ENCODE data around the gene FBXW11. TPM values are rescaled to one million over a fixed set of nuclear protein-coding genes. Genes with fewer than 3 reads are reported as not detected.
A peak's percentile ranks its signal among the peaks of the same experiment; 100 is the strongest.
"Not testable (repeated sequence)": the region's sequence is repeated elsewhere in the genome, so short reads cannot be mapped to it uniquely, and the experiment has no call there.

Gene FBXW11
- total and polyA plus RNA-seq, 2 donors from 2014 or later: 16.0 to 44.4 TPM

DNA sequence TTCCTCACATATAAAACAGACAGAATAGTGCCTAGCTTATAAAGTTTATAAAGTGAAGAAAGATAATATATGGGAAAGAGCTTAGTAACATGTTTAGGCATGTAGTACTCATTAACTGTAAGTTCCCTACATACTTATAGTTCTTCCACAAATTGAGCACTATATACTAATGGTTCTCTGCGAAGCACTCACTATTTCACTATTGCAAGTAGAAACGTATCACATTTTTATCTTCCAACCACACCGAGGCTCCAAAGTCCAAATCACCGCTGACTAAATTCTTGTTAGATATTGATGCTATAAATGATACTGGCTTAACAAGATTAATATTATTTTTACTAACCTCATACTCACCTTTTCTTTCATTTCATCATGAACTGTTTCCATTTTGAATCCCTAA is 61.0 kb downstream of the FBXW11 start:
- H3K9ac ChIP-seq (ENCODE audit: low read length in 3 of 3): no peak overlapping the region
- DNase-seq (no peak), FAIRE-seq (no peak)
- no peaks in the 10 kb centered on the region for H3K27me3 ChIP-seq (ENCODE audit: control insufficient read depth, insufficient read depth, low read length)
- no peaks in the 10 kb centered on the region for H3K36me3 ChIP-seq (ENCODE audit: control insufficient read depth in 2 of 3, insufficient read depth in 3 of 3, low read length in 3 of 3)
- H3K27ac ChIP-seq (ENCODE audit: low read depth in 2 of 2, low read length in 2 of 2): no peak overlapping the region
- H3K4me1 ChIP-seq (ENCODE audit: control insufficient read depth in 2 of 3, insufficient read depth in 2 of 3, low read depth in 1 of 3, low read length in 3 of 3): peaks cover 0 to 7% (median 2%) of the 10 kb centered on the region in 3 donors
- intact Hi-C loops (cut with DNase I): no loop called here
- no peak for TF ChIP-seq CTCF (IDR thresholded peaks at IDR 0.05; ENCODE audit: borderline replicate concordance, extremely low read depth, insufficient read depth)
- H3K4me3 ChIP-seq (ENCODE audit: low read length in 3 of 3): no peak overlapping the region
- H3K9me3 ChIP-seq (ENCODE audit: control insufficient read depth in 2 of 3, insufficient read depth in 1 of 3, low read length in 3 of 3): no peaks in the 10 kb centered on the region

DNA sequence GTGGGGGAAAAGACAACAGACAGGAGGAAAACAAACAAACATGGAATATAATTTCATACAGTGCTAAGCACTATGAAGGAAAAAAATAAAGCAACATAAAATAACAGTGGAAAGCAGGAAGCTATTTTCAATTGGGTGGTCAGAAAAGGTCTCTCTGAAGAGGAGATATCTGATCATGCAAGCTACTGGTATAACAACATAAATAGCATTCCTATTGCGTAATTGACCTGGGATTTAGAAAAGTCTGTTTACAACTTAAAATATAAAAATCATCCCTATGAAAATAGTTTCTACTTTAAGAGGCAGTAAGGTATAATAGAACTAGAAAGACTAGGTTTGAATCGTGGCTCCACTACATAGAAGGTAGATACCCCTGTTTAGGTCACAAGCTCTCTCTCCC is 61.4 kb downstream of the FBXW11 start:
- DNase-seq (no peak), FAIRE-seq (no peak)
- H3K9me3 ChIP-seq (ENCODE audit: control insufficient read depth in 2 of 3, insufficient read depth in 1 of 3, low read length in 3 of 3): no peaks in the 10 kb centered on the region
- no peaks in the 10 kb centered on the region for H3K27me3 ChIP-seq (ENCODE audit: control insufficient read depth, insufficient read depth, low read length)
- intact Hi-C loops (cut with DNase I): no loop called here
- no peak overlapping the region for H3K27ac ChIP-seq (ENCODE audit: low read depth in 2 of 2, low read length in 2 of 2)
- no peaks in the 10 kb centered on the region for H3K36me3 ChIP-seq (ENCODE audit: control insufficient read depth in 2 of 3, insufficient read depth in 3 of 3, low read length in 3 of 3)
- no peak overlapping the region for H3K4me3 ChIP-seq (ENCODE audit: low read length in 3 of 3)
- no peak overlapping the region for H3K9ac ChIP-seq (ENCODE audit: low read length in 3 of 3)
- no peak for TF ChIP-seq CTCF (IDR thresholded peaks at IDR 0.05; ENCODE audit: borderline replicate concordance, extremely low read depth, insufficient read depth)
- peaks cover 0 to 10% (median 2%) of the 10 kb centered on the region in 3 donors for H3K4me1 ChIP-seq (ENCODE audit: control insufficient read depth in 2 of 3, insufficient read depth in 2 of 3, low read depth in 1 of 3, low read length in 3 of 3)

DNA sequence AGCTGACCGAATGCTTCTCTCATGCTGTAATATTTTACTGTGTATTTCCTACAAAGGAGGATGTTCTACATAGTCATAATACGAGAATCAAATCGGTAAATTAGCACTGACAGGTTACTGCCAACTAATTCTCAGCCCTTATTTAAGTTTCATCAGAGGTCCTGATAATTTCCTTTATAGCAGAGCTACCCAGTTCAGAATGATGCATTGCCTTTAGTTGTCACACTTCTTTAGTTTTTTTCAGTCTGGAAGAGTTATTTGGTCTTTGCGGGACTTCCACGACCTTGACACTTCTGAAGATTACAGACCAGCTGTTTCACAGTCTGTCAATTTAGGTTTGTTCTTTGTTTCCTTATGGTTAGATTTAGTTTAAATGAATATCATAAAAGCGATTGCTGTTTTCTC is 64.3 kb downstream of the FBXW11 start:
- H3K27me3 ChIP-seq (ENCODE audit: control insufficient read depth, insufficient read depth, low read length); intact Hi-C loops (cut with DNase I); FAIRE-seq; H3K36me3 ChIP-seq (ENCODE audit: control insufficient read depth in 2 of 3, insufficient read depth in 3 of 3, low read length in 3 of 3); H3K9me3 ChIP-seq (ENCODE audit: control insufficient read depth in 2 of 3, insufficient read depth in 1 of 3, low read length in 3 of 3); H3K9ac ChIP-seq (ENCODE audit: low read length in 3 of 3); H3K27ac ChIP-seq (ENCODE audit: low read depth in 2 of 2, low read length in 2 of 2); H3K4me3 ChIP-seq (ENCODE audit: low read length in 3 of 3); DNase-seq: not testable (repeated sequence)
- peaks cover 0 to 10% (median 2%) of the 10 kb centered on the region in 3 donors for H3K4me1 ChIP-seq (ENCODE audit: control insufficient read depth in 2 of 3, insufficient read depth in 2 of 3, low read depth in 1 of 3, low read length in 3 of 3)

DNA sequence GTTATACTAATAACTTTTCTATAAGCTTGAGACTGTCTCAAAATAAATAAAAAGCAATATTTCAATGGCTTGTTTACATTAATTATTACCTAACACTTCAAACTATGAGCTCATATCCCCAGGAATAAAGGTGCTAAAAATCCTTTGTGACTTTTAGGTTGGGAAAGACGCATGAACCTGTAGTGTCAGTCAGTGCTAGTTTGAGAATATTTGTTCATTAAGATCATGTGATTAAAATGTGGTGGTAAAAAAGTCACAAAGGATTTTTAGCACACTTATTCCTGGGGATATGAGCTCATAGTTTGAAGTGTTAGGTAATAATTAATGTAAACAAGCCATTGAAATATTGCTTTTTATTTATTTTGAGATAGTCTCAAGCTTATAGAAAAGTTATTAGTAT is 64.8 kb downstream of the FBXW11 start:
- DNase-seq; H3K9me3 ChIP-seq (ENCODE audit: control insufficient read depth in 2 of 3, insufficient read depth in 1 of 3, low read length in 3 of 3); intact Hi-C loops (cut with DNase I); H3K27me3 ChIP-seq (ENCODE audit: control insufficient read depth, insufficient read depth, low read length); H3K4me3 ChIP-seq (ENCODE audit: low read length in 3 of 3); H3K9ac ChIP-seq (ENCODE audit: low read length in 3 of 3); H3K27ac ChIP-seq (ENCODE audit: low read depth in 2 of 2, low read length in 2 of 2); H3K36me3 ChIP-seq (ENCODE audit: control insufficient read depth in 2 of 3, insufficient read depth in 3 of 3, low read length in 3 of 3): not testable (repeated sequence)
- peak; percentile 96 for FAIRE-seq
- peaks cover 0 to 10% (median 2%) of the 10 kb centered on the region in 3 donors for H3K4me1 ChIP-seq (ENCODE audit: control insufficient read depth in 2 of 3, insufficient read depth in 2 of 3, low read depth in 1 of 3, low read length in 3 of 3)

DNA sequence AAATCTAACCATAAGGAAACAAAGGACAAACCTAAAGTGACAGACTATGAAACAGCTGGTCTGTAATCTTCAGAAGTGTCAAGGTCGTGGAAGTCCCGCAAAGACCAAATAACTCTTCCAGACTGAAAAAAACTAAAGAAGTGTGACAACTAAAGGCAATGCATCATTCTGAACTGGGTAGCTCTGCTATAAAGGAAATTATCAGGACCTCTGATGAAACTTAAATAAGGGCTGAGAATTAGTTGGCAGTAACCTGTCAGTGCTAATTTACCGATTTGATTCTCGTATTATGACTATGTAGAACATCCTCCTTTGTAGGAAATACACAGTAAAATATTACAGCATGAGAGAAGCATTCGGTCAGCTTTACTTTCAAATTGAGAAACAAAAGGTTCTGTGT is 65.2 kb downstream of the FBXW11 start:
- DNase-seq; H3K27me3 ChIP-seq (ENCODE audit: control insufficient read depth, insufficient read depth, low read length); intact Hi-C loops (cut with DNase I); H3K4me3 ChIP-seq (ENCODE audit: low read length in 3 of 3); H3K9ac ChIP-seq (ENCODE audit: low read length in 3 of 3); FAIRE-seq; H3K27ac ChIP-seq (ENCODE audit: low read depth in 2 of 2, low read length in 2 of 2); H3K9me3 ChIP-seq (ENCODE audit: control insufficient read depth in 2 of 3, insufficient read depth in 1 of 3, low read length in 3 of 3); H3K36me3 ChIP-seq (ENCODE audit: control insufficient read depth in 2 of 3, insufficient read depth in 3 of 3, low read length in 3 of 3); H3K4me1 ChIP-seq (ENCODE audit: control insufficient read depth in 2 of 3, insufficient read depth in 2 of 3, low read depth in 1 of 3, low read length in 3 of 3): not testable (repeated sequence)
